Testis (tissue), 2 donors: ENCODE data around the gene ROBO4.

Source experiments
- POLR2A ChIP-seq: fragments of 450-650 bp; IDR thresholded peaks from one replicate; pipeline ENCODE4 v1.6.1; 2017; ENCODE audit warnings: antibody characterized with exemption, mild to moderate bottlenecking, moderate library complexity
- TF ChIP-seq, protein P1 (sequence below), 3 experiments: fragments of 450-650 bp in 2 of 3; fragments of 200-600 bp in 1 of 3; sonication (generic) in 1 of 3; IDR thresholded peaks; one replicate each; pipeline ENCODE4 v1.5.1; 2016 to 2019; ENCODE audit warnings: antibody characterized with exemption in 3 of 3, mild to moderate bottlenecking in 2 of 3, moderate library complexity in 1 of 3

DNA sequence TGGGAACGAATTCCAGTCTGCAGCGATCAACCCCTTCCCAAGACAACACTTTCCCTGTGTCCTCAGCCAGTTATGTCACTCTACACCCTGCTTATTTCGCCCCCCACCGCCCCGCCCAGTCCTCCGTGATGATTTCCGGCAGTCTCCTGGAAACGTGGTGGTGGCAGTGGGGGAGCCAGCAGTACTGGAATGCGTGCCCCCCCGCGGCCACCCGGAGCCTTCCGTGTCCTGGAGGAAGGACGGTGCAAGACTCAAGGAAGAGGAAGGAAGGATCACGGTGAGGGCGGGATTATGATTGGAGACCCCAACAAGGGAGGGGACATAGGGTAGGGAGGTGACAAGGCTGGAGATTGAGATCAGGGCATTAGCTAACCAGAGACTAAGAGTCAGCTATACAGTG, 28.3 kb downstream of the ROBO4 start:
- TF ChIP-seq, protein P1, sequence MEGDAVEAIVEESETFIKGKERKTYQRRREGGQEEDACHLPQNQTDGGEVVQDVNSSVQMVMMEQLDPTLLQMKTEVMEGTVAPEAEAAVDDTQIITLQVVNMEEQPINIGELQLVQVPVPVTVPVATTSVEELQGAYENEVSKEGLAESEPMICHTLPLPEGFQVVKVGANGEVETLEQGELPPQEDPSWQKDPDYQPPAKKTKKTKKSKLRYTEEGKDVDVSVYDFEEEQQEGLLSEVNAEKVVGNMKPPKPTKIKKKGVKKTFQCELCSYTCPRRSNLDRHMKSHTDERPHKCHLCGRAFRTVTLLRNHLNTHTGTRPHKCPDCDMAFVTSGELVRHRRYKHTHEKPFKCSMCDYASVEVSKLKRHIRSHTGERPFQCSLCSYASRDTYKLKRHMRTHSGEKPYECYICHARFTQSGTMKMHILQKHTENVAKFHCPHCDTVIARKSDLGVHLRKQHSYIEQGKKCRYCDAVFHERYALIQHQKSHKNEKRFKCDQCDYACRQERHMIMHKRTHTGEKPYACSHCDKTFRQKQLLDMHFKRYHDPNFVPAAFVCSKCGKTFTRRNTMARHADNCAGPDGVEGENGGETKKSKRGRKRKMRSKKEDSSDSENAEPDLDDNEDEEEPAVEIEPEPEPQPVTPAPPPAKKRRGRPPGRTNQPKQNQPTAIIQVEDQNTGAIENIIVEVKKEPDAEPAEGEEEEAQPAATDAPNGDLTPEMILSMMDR (IDR thresholded peaks at IDR 0.05), result no peak
- no peak for TF ChIP-seq POLR2A
